LNCaP clone FGC (cell line): ENCODE measurements around the gene HIVEP3.

Experiments used
- DNase-seq: peaks from one replicate; pipeline ENCODE4 v3.0.0-alpha.2; 2011; ENCODE audit warnings: low read depth
- H3K4me3 ChIP-seq: 2 replicates; pipeline ENCODE4 v1.5.1; 2011; ENCODE audit warnings: mild to moderate bottlenecking, low read depth, low read length, control low read depth
- TF ChIP-seq, protein P1 (sequence below): IDR thresholded peaks from 2 replicates; pipeline ENCODE4 v1.5.1; 2012; ENCODE audit warnings: mild to moderate bottlenecking; ENCODE audit not compliant: control insufficient read depth, insufficient read depth; ENCODE audit errors: extremely low read depth

Gene HIVEP3

DNA sequence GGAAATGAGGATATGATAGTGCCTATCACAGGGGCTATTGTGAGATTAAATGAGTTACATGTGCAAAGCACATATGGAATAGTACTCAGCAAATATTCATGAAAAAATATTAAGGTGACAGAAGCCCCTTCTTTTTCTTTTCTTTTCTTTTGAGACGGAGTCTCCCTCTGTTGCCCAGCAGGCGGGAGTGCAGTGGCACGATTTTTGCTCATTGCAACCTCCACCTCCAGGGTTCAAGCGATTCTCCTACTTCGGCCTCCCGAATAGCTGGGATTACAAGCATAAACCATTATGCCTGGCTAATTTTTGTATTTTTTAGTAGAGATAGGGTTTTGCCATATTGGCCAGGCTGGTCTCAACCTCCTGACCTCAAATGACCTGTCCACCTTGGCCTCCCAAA lies 139.4 kb downstream of the HIVEP3 start:
- TF ChIP-seq, protein P1, sequence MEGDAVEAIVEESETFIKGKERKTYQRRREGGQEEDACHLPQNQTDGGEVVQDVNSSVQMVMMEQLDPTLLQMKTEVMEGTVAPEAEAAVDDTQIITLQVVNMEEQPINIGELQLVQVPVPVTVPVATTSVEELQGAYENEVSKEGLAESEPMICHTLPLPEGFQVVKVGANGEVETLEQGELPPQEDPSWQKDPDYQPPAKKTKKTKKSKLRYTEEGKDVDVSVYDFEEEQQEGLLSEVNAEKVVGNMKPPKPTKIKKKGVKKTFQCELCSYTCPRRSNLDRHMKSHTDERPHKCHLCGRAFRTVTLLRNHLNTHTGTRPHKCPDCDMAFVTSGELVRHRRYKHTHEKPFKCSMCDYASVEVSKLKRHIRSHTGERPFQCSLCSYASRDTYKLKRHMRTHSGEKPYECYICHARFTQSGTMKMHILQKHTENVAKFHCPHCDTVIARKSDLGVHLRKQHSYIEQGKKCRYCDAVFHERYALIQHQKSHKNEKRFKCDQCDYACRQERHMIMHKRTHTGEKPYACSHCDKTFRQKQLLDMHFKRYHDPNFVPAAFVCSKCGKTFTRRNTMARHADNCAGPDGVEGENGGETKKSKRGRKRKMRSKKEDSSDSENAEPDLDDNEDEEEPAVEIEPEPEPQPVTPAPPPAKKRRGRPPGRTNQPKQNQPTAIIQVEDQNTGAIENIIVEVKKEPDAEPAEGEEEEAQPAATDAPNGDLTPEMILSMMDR = no peak
- no peak overlapping the region for H3K4me3 ChIP-seq

DNA sequence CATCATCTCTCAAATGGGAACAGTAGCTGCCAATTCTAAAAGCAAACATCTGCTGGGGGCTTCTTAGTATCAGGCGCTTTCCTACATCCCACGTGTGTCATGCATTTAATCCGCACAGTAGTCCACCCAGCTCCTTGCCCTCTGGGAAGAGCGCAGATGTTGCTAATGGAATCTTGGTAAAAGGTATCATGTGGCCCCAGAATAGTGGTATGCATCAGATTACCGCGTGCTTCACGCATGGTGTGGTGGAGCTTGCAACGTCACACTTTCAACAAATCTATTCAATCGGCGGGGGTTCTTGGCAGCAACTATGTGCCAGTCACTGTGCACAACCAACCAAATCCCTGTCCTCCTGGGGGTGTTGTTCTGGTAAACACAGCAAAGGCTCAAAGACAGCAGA lies 141.0 kb downstream of the HIVEP3 start:
- DNase-seq = no peak
- TF ChIP-seq, protein P1 = no peak
- no peak overlapping the region for H3K4me3 ChIP-seq

More for the DNA sequence above, 139.4 kb downstream of the HIVEP3 start:
- DNase-seq = no peak

DNA sequence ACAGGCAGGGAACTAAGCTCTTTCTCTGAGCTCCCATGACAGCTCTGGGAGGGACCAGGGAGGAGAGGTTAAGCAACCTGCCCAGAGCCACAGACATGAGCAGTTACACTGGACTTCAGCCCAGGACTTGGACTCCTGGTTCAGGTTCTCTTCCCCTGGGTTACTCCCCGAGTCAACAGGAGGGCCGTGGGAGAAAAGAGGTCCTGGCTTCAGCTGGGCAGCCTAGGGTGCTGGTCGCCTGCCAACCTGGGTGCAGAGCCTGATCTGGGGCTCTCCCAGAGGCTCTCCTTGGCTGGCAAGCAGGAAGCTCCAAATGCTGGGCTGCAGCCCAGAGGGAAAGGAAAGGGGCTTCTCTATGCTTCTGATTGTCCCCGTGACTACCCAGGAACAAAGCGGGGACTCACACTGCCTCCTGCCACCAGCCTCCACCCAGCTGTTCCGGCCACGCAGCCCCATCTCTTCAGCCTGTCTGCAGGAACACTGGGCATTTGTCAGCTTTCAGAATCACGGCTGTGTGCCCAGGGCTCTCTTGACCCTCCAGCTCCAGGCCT lies 141.8 kb downstream of the HIVEP3 start:
- TF ChIP-seq, protein P1 = no peak
- DNase-seq = no peak

DNA sequence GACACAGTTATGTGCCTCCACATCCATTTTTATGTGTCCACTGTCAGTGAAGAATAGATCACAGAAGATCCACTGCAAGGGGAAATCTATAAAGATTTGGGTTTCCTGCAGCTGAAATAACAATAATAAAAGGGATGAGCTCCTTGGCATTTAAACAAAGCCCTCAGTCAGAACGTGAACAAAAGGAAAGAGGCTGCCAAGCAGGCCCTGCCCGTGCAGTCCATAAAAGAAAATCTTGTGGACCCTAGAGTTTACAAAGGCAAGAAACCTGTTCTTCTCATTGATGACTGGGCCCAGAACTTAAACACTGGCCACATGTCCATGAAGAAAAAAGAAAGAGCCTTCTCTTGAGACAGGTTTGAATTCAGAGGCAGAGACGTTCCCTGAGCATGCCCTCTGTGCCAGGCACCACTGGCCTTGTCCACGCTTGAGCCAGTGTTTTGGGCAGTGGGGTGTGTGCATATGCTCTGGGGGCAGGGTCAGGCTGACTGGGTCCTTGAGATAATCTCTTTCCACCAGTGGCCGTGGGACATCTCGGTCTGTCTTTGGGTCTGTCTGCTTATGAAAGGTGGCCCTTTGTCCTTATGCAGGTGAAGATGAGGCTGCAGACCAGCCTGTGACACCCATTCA lies 142.7 kb downstream of the HIVEP3 start:
- no peak overlapping the region for H3K4me3 ChIP-seq
- TF ChIP-seq, protein P1 = no peak
- DNase-seq = no peak

More for the DNA sequence above, 141.8 kb downstream of the HIVEP3 start:
- no peak overlapping the region for H3K4me3 ChIP-seq

DNA sequence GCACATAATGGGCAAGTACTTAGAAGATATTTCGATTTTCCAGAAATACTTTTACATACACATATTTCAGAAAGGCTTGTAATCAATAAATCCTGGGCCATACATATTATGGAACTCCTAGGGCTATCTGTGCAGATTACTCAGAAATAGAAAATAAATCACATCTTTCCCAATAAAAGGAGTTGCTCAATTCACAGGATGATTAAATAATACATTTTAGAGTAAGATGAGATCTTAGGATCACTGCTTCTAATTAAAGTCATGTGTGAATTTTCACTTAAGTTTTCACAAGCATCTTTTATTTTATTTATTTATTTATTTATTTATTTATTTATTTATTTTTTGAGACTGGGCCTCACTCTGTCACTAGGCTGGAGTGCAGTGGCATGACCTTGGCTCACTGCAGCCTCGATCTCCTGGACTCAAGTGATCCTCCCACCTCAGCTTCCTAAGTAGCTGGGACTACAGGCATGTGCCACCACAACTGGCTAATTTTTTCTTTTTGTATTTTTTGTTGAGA lies 144.2 kb downstream of the HIVEP3 start:
- no peak for DNase-seq
- no peak overlapping the region for H3K4me3 ChIP-seq
- TF ChIP-seq, protein P1 = no peak

DNA sequence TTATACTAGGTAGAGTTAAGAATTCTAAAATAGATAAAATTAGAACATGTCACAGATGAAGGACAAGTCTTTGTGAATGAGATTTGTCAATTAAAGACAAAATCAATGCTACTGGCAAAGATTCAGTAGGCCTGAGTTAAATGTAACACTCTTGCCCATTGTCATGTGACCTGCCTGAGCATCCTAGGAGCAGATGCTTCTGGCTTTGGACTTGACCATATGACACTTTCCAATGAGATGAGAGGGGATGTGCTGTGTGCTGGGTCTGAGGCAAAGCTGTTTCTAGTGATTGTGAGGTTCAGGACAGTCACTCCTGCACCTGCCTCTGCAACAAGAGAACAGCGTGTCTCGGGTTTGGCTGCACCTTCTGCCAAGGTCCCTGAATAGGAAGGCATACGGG lies 144.9 kb downstream of the HIVEP3 start:
- DNase-seq = no peak
- no peak overlapping the region for H3K4me3 ChIP-seq
- TF ChIP-seq, protein P1 = no peak
